Caki2 (cell line): ENCODE data around the gene WNT7A. TPM values are rescaled to one million over a fixed set of nuclear protein-coding genes. Genes with fewer than 3 reads are reported as not detected.

Source experiments
- DNase-seq: peaks from one replicate; pipeline ENCODE4 v3.0.0-alpha.2; 2015; ENCODE audit warnings: low read depth
- in situ Hi-C: cut with HindIII; loops from 2 replicates; pipeline ENCODE4 v1.10.0; 2016; ENCODE audit warnings: low sequenced_read_pairs, low pct_unique_long_range_greater_than_20kb, mixed read lengths
- total RNA-seq: library from RNA; depleted of rRNA; stranded (reverse); fragments of >200 nt; shearing (Covaris generic); gene quantifications from 2 replicates; pipeline ENCODE4 v1.2.3, GENCODE V29; 2014; ENCODE audit warnings: low replicate concordance

Gene WNT7A
- total RNA-seq, 1 experiment from 2014 or later, result 0.03 TPM

- no peak for DNase-seq
- in situ Hi-C loops, result no loop called here
Observed at GRCh38 chr3:13822042-13822441, 57.8 kb downstream of the WNT7A start.

- in situ Hi-C loops, result no loop called here
- no peak for DNase-seq
Observed at GRCh38 chr3:13821126-13821525, 58.7 kb downstream of the WNT7A start.

GRCh38 chr3:13818919-13819318, 61.0 kb downstream of the WNT7A start:
- in situ Hi-C loops, result no loop called here
- DNase-seq, result no peak

GRCh38 chr3:13815088-13815683, 64.7 kb downstream of the WNT7A start:
- no peak for DNase-seq
- in situ Hi-C loops, result no loop called here

- in situ Hi-C loops, result no loop called here
Observed at GRCh38 chr3:13812034-13812471, 67.8 kb downstream of the WNT7A start.

GRCh38 chr3:13811614-13812013, 68.3 kb downstream of the WNT7A start:
- in situ Hi-C loops, result no loop called here
- DNase-seq, result no peak

More at GRCh38 chr3:13812034-13812471, 67.8 kb downstream of the WNT7A start:
- no peak for DNase-seq

- in situ Hi-C loops, result no loop called here
- DNase-seq, result no peak
Observed at GRCh38 chr3:13808550-13808949, 71.3 kb downstream of the WNT7A start.

GRCh38 chr3:13801361-13802204, 78.3 kb downstream of the WNT7A start:
- DNase-seq, result no peak
- in situ Hi-C loops, result no loop called here

- in situ Hi-C loops, result no loop called here
Observed at GRCh38 chr3:13800064-13800463, 79.8 kb downstream of the WNT7A start.

GRCh38 chr3:13798401-13798800, 81.5 kb downstream of the WNT7A start:
- no peak for DNase-seq
- in situ Hi-C loops, result no loop called here

More at GRCh38 chr3:13800064-13800463, 79.8 kb downstream of the WNT7A start:
- DNase-seq, result no peak

GRCh38 chr3:13796701-13797460, 83.0 kb downstream of the WNT7A start:
- in situ Hi-C loops, result no loop called here
- DNase-seq, result no peak

- DNase-seq, result no peak
- in situ Hi-C loops, result no loop called here
Observed at GRCh38 chr3:13795816-13796215, 84.1 kb downstream of the WNT7A start.

GRCh38 chr3:13794322-13794721, 85.5 kb downstream of the WNT7A start:
- in situ Hi-C loops, result no loop called here
- no peak for DNase-seq

GRCh38 chr3:13793451-13793850, 86.4 kb downstream of the WNT7A start:
- in situ Hi-C loops, result no loop called here
- no peak for DNase-seq

GRCh38 chr3:13792512-13793371, 87.1 kb downstream of the WNT7A start:
- in situ Hi-C loops, result no loop called here

GRCh38 chr3:13792051-13792490, 87.8 kb downstream of the WNT7A start:
- in situ Hi-C loops, result no loop called here
- no peak for DNase-seq

More at GRCh38 chr3:13792512-13793371, 87.1 kb downstream of the WNT7A start:
- no peak for DNase-seq

GRCh38 chr3:13791198-13792050, 88.4 kb downstream of the WNT7A start:
- in situ Hi-C loops, result no loop called here
- DNase-seq, result no peak
